Activated naive CD4-positive, alpha-beta T cell treated with anti-CD3 and anti-CD28 coated beads, Interleukin-2, amount 50 U/mL, for 16 hours (primary cell): ENCODE data around the gene SMIM20.
"Not testable (repeated sequence)": the region's sequence is repeated elsewhere in the genome, so short reads cannot be mapped to it uniquely, and the experiment has no call there.

Experiments used
- DNase-seq: peaks from one replicate; pipeline ENCODE4 v3.0.0-alpha.2; 2020

The SMIM20 gene

GRCh38 chr4:25913851-25914669, at the start of gene SMIM20:
Gene SMIM20 (plus strand): TSS chr4:25914220. CDS start chr4:25914314, 94 bp downstream.
- peak; percentile 83 for DNase-seq

DNA sequence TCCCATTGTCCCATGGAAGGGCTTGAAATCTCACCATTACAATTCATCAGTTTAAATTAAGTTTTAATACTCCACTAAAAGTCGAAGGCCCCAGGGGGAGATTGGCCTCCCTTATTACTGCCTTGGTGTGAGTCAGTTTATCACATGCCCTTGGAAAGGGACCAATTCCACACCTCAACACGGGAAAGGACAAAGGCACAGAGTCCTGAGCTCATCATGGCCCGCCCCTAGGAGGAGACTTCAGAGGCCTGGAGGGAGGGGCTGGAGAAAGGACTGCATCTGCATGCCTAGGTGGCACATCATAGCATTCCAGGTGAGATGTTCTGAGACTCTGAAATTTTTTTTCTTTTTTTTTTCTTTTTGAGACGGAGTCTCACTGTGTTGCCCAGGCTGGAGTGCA, 48.4 kb upstream of the SMIM20 start:
- DNase-seq: no peak

- DNase-seq: not testable (repeated sequence)
These were observed 47.6 kb upstream of the SMIM20 start for GRCh38 chr4:25866401-25866800.

DNA sequence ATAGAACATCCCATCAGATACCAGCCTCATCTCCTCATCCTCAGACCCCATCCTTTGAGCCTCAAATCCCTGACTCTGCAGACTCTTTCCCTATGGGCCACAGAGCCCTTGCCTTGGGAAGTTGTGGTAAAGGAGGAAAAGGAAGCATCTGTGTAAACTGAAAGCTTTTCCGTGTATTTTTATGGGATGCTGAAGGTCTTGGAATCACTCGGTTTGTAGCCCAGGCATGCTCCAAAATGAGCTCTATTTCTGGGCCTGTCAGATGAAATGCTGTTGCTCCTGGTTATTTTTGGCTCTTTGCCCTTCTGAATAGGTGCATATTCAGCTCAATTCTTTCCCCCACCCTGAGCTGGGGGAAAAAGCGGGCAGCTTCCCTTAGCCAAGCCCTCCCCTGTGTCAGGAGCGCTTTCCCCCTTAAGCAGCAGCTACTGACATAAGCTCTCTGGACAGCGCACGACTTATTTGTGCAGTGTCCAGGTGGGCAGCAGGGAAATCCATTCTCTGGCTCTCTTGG, 46.2 kb upstream of the SMIM20 start:
- no peak for DNase-seq

DNA sequence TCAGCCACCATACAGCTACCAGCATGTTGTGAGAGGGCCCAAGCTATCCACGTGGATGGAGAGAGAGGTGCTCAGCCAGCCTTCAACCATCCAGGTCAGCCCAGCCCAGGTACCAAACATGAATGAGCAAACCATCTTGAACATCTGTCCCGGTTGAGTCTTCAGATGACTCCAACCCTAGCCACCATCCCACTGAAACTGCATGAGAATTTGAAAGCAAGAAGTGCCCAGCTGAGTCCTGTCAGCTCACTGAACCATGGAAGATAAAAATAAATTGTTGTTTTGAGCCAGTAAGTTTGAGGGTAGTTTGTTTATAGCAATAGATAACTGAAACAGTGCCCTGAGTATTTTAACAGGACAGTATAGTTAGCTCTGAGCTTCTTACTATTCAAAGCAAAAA, 43.9 kb upstream of the SMIM20 start:
- DNase-seq: no peak

- no peak for DNase-seq
These were observed 41.0 kb upstream of the SMIM20 start for GRCh38 chr4:25872851-25873631.

DNA sequence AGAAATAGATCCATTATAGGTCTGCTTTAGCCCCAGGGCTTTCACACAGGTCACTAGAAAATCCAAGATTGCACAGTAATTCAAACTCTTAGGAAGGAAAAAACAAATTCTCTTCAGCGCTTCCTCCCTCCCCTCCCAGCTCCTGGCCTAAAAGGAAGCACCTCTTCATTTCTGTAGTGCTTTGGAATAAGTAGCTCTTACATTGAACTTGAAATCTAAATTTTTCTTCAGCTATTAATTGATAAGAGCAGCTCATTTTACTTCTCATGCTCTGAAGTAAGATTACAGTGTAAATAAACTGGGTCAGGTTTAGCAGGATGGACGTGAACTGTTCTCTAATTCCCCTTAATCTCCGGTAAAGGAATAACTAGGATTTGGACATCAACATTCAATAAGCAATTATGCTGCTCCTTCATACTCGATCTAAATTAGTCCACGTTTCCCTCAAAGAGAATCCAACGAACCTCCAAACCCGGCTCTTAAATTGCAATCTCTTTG, 40.3 kb upstream of the SMIM20 start:
- no peak for DNase-seq

DNA sequence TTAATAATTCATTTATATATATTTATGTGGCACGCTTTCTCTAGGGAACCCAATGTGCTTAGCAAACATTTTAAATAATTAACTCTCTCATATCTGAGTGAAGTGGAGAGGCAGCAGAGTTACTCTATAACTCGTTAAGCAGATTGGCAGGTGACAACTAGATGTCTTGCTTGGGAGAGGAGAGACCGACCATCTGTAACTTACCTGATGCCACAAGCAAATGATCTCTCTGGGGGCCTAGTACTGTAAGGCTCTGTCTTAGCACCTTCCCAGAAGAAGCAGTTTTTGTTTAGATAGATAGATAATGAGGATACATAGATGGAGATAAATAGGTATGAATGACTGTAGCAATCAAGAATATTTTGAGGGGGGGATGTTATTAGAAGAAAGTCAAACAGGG, 39.4 kb upstream of the SMIM20 start:
- no peak for DNase-seq

DNA sequence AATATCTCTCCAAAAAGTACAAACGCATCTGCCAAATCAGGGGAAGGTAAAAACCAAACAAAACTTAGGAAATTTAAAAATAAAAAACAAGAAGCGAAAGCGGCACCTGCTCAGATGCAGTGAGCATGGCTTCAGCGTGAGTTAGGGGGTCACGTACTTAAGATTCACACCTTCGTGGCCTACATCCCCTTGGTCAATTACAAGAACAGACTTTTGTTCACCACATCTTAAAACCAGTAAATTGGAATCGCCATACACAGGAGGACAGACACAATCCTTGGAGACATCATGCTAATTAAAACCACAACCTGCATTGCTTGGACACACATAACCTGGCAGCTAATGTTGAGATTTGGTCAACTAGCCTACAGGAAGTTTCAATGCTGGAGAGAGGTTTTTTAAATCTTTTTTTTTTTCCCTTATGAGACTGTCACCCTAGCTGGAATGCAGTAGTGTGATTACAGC, 38.7 kb upstream of the SMIM20 start:
- DNase-seq: no peak

DNA sequence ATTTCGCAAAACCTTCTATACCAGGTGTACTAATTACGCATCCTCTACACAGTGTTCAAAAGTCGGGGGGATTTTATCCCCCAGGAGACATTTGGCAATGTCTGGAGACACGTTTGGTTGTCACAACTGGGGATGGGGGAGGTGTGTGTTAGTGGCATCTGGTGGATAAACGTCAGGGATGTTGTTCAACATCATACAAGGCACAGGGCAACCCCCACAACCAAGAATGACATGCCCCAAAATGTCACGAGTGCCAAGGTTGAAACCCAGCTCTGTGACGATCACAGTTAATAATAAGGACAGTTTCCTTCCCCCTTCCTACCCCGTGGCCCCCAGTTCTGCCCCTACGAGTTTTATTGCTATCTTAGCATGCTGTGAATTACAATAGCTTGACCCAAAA, 35.3 kb upstream of the SMIM20 start:
- no peak for DNase-seq

DNA sequence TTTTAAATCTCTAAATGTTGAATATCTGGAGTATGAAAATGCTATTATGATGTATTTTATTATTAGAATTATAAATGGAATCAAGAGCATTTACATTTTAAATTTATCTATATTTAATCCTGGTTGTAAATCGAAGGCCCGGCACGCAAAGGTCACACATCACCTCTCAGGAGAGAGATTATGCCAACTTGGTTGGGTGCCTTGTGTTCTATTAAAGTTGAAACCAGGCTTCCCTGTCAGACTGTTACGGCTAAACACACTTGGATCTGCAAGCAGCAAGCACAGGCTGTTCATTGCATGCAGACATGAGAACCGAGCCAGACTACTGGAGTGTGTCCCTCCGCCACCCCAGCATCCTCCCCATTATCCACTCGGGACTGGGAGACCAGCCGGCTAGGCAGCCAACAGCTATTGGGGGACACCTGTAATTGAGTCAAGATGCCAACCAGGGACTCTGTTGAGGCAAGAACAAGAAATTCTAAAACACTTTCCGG, 34.9 kb upstream of the SMIM20 start:
- DNase-seq: no peak

DNA sequence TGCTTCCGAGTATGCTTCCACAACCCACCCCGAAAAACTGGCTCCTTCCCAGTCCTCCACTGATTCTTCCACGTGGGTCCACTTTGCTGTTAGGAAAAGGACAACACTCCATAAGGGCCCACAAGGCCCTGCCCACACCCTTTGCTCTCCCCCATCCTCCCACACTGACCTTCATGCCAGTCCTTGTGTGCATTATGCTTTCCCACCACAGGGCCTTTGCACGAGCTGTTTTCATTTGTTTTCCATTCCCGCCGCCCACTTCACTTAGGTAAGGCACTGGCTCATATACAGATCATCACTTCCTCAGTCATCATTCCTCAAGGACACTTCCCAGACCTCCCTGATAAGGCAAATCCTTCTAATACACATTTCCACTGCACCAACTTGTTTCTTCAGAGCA, 34.4 kb upstream of the SMIM20 start:
- DNase-seq: no peak

DNA sequence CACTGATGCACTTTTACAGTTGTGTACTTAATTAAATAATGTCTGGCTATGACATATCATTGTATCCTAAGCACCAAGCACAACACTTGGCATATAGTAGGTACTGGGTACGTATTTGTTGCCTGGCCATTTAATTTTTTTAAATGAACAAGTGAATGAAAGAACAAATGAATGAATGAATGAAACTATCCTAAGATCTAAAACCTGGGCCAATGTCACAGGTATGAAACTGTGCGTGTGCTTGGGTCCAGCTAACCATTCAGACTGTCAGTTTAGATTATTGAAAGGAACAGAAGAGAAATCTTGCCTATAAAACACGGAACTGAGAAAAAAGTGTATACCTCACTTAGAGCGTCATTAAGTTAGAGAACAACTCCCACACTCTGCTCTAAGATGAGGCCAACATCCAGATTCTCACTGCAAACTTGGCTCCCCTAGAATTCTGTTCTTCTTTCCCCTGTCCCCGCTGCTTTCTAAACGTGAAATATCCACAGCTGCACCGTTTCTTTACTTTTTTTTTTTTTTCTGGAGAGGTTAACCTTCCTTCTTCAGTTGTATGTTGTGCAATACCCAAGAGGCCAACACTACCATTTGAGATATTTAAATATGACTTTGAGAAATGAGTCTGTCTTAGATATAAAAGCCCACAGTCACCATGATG, 33.9 kb upstream of the SMIM20 start:
- DNase-seq: no peak

DNA sequence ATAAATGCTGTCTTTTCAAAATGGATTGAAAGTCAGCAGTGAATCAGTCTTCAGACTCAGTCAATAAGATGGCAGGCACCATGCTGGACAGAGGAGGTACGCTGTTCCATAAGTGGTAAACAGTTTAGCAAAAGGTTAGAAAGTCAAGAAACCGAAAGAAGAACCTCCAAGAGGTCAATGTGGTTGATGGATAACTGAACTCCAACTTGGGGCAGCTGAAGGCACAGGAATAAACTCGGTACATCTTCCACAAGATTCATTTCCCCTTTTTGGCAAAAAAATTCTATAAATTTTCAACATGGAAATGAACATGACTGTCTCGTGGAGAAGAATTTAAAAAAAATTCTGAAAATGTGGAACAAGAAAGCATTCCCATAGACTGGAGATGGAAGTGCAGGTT, 32.8 kb upstream of the SMIM20 start:
- no peak for DNase-seq

- no peak for DNase-seq
These were observed 31.8 kb upstream of the SMIM20 start for GRCh38 chr4:25882226-25882625.

DNA sequence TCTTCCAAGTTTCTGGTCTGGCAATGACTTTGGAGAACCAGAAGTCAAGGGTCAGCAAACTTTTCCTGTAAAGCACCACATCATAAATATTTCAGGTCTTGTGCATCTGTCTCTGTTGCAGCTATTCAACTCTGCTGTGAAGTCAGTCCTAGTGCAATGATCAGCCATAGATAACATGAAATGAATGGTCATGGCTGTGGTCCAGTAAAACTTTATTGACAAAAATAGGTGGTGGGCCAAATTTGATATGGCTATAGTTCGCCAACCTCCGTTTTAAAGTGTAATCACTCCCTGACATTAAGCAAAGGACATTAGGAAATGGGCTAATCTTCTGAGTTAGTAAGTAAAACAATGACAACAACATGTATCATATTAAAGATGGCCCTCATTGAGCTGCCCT, 30.5 kb upstream of the SMIM20 start:
- DNase-seq: no peak

- DNase-seq: no peak
These were observed 29.8 kb upstream of the SMIM20 start for GRCh38 chr4:25884031-25884782.

DNA sequence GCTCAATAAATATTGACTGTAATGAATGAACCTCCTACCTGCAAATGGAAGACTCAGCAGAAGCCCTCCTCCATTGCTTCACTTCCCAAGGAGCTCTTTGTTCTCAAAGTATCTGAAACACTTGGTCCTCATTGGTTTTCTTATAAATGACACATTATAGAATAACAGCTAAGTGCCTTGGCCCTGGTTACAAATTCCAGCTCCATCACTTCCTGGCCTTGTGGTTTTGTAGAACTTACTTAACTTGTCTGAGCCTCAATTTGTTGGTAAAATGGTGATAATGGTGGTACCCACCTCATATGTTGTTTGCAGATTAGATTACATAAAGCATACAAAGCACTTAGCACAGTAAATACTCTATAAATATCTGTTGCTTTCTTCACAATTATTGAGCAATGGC, 25.2 kb upstream of the SMIM20 start:
- no peak for DNase-seq

DNA sequence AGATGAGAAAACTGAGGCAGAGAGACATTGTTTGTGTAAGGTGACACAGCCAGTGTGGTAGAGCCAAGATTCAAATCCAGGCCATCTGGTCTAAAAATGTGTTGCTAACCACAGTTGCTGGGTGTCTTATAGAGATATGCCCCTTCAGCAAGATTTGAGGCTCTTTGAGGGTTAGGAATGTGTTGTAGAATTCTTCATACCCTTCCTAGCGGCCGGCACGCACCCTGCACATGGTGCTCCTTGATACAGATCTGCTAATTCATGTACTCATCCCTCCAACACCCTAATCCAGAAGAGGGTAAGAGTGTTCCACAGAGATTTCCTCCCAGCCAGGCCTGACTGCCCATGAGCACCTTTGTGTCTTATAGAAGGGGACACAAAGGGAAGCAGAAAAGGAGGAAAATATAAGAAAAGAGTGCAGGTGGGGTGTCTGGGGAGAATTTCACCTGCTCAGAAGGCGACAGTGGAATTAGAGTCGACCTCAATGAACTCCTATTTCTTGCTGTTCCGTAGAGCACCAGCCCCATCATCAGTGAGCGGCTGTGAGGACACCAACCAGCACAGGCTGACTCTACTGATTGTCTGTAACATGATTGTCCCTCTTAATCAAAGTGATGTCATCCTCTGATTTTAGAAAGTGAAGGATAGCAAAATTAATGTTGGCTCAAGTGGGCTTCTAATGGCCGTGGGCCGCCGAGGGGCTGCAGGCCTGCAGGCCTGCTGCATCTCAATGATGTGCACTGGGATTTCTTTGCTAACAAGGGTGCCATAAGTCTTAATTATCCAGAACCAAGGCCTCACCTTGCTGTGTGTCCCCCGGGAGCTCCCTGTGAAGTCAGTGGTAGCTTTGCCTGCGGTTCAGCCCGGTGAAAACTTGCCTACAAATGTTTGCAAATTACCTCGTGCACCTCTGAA, 24.2 kb upstream of the SMIM20 start:
- DNase-seq: no peak

GRCh38 chr4:25890571-25891485, 23.2 kb upstream of the SMIM20 start:
- no peak for DNase-seq
